T-helper 1 cell treated with Interleukin-12 subunit alpha and Interleukin-12 subunit beta and Interleukin-4 antibody, amounts not matched to agents 30 μg/mL and 1 μg/mL, for 36 hours (primary cell): ENCODE measurements around the gene UBE2J2.

Experiments used
- H3K27ac Mint-ChIP-seq: one replicate; pipeline ENCODE4 v1.8.0; 2021; ENCODE audit warnings: mild to moderate bottlenecking, mixed read lengths
- H3K27me3 Mint-ChIP-seq: one replicate; pipeline ENCODE4 v1.8.0; 2021; ENCODE audit warnings: low read depth, mixed read lengths
- H3K36me3 Mint-ChIP-seq: one replicate; pipeline ENCODE4 v1.8.0; 2021; ENCODE audit warnings: low read depth, mixed read lengths
- H3K4me1 Mint-ChIP-seq: one replicate; pipeline ENCODE4 v1.8.0; 2021; ENCODE audit warnings: low read depth, mixed read lengths
- H3K4me3 Mint-ChIP-seq: one replicate; pipeline ENCODE4 v1.8.0; 2021; ENCODE audit warnings: mild to moderate bottlenecking, moderate library complexity, mixed read lengths
- H3K9me3 Mint-ChIP-seq: one replicate; pipeline ENCODE4 v1.8.0; 2021; ENCODE audit warnings: mixed read lengths

UBE2J2 gene

DNA sequence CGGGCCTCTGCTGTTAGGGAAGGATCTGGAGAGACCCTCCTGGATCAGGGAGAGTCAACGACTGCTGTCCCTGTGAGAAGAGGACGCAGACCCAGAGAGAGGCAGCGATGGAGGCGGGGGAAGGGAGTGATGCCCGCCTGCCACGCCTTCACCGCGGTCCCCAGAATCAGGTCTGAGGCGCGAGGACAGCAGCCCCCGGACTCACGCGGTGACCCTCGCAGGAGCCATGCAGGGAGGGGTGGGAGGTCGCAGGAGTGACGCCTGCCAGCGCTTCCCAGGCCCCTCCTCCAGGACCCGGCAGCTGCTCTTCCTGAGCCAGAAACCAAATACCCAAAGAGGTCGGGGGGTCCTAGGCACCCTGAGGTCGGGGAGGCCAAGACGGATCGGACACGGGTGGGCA lies 53.5 kb downstream of the UBE2J2 start:
- H3K4me3 Mint-ChIP-seq = no peak overlapping the region

DNA sequence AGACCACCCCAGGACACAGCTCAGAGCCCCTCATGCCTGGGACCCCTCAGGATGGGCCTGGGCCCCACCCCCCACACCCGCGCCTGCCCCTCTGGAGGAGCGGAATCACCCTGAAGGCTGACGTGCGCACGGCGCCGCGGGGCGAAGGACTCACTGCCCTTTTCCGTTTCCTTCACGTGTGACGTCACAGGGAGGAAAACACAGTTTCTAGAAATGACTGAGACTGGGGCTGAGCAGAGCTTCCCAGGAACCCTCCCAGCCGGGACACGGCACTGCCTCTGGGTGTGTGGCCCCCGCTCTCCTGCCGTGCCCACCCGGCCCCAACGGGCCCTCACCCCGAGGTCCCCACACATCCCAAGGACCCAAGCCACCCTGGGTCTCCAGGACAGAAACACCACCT lies 54.3 kb downstream of the UBE2J2 start:
- no peak overlapping the region for H3K4me3 Mint-ChIP-seq
- H3K9me3 Mint-ChIP-seq = no peaks in the 10 kb centered on the region
- H3K27me3 Mint-ChIP-seq = no peaks in the 10 kb centered on the region
- peaks cover 33% of the 10 kb centered on the region for H3K36me3 Mint-ChIP-seq
- H3K4me1 Mint-ChIP-seq = peaks cover 19% of the 10 kb centered on the region
- peak overlapping the region; percentile 73 for H3K27ac Mint-ChIP-seq

More for the DNA sequence above, 53.5 kb downstream of the UBE2J2 start:
- Mint-ChIP-seq H3K4me1 (peaks cover 11% of the 10 kb centered on the region), H3K9me3 (no peaks in the 10 kb centered on the region), H3K36me3 (peaks cover 34% of the 10 kb centered on the region), H3K27me3 (no peaks in the 10 kb centered on the region), H3K27ac (no peak overlapping the region)

DNA sequence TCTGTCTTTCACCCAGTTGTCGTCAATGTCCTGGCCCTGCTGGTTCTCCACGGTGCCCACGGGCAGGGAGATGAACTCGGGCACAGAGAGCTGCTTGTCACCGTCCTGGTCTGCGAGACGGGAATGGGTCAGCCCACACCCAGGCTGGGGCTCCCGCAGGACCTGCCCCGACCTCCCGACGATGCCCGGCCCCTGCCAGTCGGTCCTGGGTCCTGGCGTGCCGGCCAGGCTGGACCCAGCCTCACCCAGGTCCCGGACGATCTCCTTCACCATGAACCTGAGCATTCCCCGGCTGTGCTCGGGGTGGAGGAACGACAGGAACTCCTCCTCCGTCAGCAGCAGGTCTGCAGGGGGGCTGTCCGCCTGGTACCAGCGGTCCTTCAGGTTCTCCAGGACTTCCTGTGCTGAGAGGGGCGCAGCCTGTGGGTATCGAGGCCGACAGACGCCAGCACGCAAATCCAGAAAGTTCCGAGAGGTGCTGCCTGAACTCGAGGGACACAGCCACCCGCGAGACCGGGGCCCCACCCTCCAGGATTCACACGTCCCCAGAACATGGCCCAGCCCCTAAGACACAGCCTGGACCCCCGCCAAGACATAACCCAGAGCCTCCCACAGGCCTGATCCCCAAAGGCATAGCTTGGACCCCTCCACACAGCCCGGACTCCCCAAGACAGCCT lies 55.0 kb downstream of the UBE2J2 start:
- H3K27ac Mint-ChIP-seq = no peak overlapping the region
- peaks cover 35% of the 10 kb centered on the region for H3K36me3 Mint-ChIP-seq
- no peaks in the 10 kb centered on the region for H3K27me3 Mint-ChIP-seq
- peaks cover 21% of the 10 kb centered on the region for H3K4me1 Mint-ChIP-seq
- no peaks in the 10 kb centered on the region for H3K9me3 Mint-ChIP-seq
- H3K4me3 Mint-ChIP-seq = no peak overlapping the region

DNA sequence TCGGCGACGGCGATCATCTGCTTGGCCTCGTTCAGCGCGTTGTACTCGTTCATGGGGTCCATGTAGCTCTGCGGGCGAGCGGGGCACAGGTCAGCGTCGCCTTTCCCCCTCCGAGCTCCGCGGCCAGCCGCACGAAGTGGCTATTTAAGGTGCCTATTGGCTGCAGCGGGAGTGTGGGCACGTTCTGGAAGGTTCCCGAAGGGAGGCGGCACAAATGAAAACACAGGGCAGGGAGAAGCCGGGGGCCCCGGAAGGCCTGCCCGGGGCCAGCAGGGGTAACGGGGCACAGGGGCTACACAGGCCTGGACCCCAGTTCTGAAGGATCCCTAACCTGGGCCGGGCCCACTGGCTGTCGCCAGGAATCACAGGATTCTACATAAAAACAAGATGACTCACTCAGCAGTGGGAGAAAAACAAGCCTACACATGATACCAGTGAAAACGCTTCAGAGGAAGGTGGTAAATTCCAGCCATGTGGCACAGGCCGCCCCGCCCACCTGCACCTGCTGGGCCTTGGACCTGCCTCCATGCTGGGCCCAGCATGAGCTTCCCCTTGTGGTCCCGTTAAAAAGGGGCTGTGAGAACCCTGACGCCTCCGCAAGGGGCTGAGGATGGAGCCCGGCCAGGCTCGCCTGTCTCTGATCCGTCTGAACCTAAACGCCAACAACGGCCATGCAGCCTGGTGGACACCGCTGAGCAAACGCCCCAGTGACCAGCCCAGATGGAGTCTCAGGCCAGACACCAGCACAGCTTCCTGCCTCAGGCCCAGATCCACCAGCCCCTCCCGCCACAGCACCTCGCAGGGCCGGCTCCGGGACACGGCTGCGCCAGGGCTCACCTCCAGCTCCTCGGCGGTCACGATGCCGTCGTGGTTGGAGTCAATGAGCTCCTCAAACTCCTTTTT lies 55.8 kb downstream of the UBE2J2 start:
- no peaks in the 10 kb centered on the region for H3K27me3 Mint-ChIP-seq
- peaks cover 21% of the 10 kb centered on the region for H3K4me1 Mint-ChIP-seq
- no peak overlapping the region for H3K4me3 Mint-ChIP-seq
- H3K36me3 Mint-ChIP-seq = peaks cover 30% of the 10 kb centered on the region
- H3K9me3 Mint-ChIP-seq = no peaks in the 10 kb centered on the region
- H3K27ac Mint-ChIP-seq = peak overlapping the region; percentile 20

DNA sequence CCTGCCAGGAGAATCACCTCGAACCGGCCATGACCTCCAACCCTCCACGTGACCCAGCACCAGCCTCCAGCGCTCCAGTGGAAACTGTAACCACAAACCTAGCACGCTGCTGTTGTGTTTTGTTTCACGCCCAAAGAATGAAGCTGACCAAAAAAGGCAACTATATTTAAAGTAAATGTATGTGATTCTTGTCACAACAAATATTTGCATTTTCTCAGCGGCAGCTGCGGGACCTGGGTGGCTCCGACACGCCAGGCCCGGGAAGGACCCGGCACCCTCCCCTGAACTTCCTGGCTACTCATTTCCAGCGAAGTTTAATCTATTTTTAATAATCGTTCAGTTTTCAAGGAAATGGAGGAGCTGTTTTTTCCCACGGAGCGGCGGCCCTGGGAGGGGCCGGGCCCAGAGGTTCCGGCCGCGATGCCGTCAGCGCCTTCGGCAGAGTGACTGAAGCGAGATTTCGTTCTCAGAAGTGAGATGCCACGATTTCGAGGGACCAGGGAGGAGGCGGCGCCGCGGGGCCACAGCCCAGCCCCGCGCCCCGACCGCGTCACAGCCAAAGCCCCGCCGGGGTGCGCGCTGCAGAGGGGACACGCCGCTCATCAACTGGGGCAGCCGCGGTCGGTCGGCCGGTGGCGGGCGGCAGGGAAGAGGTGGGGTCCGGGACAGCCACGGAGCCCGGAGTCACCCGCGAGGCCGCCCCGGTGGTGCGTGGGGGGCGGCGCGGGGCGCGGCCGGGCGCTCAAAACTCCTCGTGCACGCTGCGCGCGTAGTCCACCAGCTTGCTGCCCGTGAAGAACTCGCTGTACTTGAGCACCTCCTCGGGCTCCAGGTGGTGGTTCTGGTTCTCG lies 56.7 kb downstream of the UBE2J2 start:
- peak overlapping the region; percentile 77 for H3K4me3 Mint-ChIP-seq
- H3K4me1 Mint-ChIP-seq = peaks cover 21% of the 10 kb centered on the region
- peaks cover 27% of the 10 kb centered on the region for H3K36me3 Mint-ChIP-seq
- H3K27ac Mint-ChIP-seq = peak overlapping the region; percentile 93
- H3K27me3 Mint-ChIP-seq = no peaks in the 10 kb centered on the region
- H3K9me3 Mint-ChIP-seq = no peaks in the 10 kb centered on the region

DNA sequence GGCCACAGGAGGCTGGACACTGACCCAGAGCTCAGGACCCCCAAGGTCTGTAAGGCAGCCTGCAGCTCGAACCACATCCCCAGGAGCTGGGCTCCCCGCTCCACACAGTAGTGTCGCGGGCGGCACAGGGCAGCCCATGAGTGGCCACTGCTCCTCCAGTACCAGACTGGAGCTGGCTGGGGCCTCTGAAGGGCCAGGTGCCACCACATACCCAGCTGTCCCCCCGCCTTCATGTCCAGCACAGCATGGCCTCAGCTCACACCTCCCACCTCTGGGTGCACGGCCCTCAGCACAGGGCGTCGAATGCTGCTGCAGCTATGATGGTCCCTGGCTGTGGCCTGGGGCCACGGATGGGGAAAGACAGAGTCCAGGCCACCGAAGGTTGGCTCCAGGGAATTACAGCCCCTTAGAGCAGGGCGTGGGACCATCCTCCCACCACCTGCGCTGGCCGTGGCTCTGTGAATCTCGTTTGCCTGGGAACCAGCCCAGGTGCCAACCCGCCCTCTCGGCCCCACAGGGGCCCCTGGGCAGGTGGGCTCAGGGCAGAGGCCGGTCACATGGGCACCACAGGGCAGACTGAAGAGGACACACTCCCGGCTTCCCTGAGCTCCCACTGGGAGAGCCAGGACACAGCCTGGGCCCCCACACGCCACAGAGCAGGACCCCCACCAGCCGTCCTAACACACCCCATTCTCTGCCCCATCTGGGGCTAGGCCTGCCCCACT lies 57.6 kb downstream of the UBE2J2 start:
- H3K4me1 Mint-ChIP-seq = peaks cover 23% of the 10 kb centered on the region
- H3K9me3 Mint-ChIP-seq = no peaks in the 10 kb centered on the region
- peaks cover 30% of the 10 kb centered on the region for H3K36me3 Mint-ChIP-seq
- H3K27me3 Mint-ChIP-seq = no peaks in the 10 kb centered on the region
- H3K4me3 Mint-ChIP-seq = peak overlapping the region; percentile 77
- peak overlapping the region; percentile 93 for H3K27ac Mint-ChIP-seq

DNA sequence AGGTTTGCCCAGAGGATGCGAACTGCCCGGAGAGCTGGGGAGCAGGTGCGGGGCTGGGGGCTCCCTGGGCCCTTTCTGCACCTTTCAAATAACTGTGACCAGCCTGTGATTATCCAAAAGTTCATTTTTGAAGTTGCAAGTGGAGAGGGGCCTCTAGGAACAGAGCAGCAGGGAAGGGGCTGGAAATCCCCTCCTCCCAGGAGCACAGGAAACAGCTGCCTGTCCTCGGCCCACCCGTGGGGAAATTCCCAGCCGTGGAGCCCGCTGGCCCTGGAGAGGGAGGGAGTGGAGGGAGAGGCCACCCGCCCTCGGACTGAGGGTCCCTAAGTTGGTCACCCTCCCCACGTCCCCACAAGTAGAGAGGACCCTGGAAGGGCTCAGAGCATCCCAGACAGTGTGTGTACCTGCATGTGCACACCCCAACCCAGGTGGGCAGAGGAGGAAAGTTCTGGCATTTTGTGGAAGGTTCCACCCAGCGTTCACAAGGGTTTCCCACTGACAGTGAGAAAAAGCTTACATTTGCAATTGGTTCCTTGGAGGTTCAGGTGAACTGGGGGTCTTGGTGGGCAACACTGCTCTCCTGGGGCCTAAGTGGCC lies 58.5 kb downstream of the UBE2J2 start:
- Mint-ChIP-seq H3K9me3 (no peaks in the 10 kb centered on the region), H3K27ac (peak overlapping the region; percentile 83), H3K36me3 (peaks cover 29% of the 10 kb centered on the region), H3K4me1 (peaks cover 23% of the 10 kb centered on the region), H3K4me3 (peak overlapping the region; percentile 77), H3K27me3 (no peaks in the 10 kb centered on the region)

DNA sequence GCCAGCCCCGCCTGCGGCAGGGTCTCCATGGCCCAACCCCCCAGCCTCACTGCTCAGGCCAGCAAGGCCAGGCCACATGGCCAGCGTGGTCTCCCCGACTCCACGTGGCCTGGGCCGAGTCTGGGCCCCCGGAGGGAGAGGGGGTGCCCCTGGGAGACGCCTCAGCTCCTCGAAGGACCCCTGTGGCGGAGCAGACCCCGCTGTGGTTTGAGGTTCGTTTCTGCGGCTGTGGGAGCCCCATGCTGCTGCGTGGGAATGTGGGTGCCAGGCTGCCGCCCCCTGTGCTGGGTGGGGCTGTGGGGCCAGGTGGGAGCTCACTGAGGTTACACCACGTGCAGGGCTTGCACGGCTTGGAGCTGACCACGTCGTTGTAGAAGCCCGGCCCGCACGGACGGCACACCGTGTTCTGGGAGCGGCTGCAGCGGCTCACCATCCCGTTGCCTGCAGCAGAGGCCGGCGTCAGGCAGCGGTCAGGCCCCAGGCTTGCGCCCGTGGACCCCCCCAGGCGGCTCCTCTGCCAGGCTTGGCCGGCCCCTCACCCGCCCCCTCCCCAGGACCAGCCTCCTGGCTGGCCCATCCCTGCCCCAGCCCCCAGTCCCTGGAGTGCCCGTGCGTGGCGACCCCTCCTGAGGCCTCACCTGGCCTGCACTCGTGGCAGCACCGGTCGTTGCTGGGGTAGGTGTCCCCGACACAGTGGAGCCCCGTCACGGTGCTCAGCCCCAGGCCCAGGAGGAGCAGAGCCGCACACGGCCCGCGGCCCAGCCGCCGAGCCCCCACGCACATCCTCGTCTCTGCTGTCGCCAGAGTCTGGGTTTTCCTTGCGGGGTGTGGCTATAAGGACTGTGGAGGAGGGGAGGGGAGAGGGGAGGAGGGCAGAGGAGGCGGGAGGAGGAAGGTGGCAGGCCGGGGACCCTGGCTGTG lies 60.0 kb downstream of the UBE2J2 start, which contains the start of gene TNFRSF4:
TSS of gene TNFRSF4 (minus strand) at position 809 of the 921 bp plus-strand sequence. CDS start at position 783, 26 bp downstream.
- Mint-ChIP-seq H3K4me1 (peaks cover 25% of the 10 kb centered on the region), H3K36me3 (peaks cover 34% of the 10 kb centered on the region), H3K27me3 (no peaks in the 10 kb centered on the region), H3K27ac (peak within 1 kb of the TSS; percentile 83), H3K9me3 (no peaks in the 10 kb centered on the region), H3K4me3 (peak within 1 kb of the TSS; percentile 77)

DNA sequence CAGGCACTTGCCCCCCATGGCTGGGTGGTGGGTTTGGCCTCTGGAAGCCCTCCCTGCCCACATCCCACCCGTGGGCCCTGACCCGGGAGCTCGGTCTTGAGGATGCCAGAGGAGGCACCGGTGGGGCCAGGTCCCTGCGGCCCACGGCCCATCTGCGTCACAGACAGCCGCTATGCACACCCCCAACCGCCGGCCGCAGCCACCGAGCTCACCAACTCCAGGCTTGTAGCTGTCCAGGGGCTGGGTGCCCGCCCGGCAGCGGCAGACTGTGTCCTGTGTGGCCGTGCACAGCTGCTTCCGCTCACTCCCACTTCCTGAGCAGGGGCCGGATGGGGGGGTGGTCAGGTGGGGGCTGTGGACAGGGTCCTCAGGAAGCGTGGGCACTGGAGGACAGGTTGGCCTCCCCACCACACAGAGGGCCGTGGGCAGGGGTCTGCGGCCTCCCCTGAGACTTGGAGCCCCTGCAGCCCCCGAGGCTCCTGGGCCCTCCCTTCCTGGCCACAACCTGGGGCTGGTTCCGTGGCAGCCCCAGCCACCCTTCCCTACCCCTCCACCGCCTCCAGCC lies 60.8 kb downstream of the UBE2J2 start:
- Mint-ChIP-seq H3K36me3 (peaks cover 28% of the 10 kb centered on the region), H3K4me3 (peak overlapping the region; percentile 76), H3K9me3 (no peaks in the 10 kb centered on the region), H3K27ac (peak overlapping the region; percentile 41), H3K27me3 (no peaks in the 10 kb centered on the region), H3K4me1 (peaks cover 32% of the 10 kb centered on the region)

DNA sequence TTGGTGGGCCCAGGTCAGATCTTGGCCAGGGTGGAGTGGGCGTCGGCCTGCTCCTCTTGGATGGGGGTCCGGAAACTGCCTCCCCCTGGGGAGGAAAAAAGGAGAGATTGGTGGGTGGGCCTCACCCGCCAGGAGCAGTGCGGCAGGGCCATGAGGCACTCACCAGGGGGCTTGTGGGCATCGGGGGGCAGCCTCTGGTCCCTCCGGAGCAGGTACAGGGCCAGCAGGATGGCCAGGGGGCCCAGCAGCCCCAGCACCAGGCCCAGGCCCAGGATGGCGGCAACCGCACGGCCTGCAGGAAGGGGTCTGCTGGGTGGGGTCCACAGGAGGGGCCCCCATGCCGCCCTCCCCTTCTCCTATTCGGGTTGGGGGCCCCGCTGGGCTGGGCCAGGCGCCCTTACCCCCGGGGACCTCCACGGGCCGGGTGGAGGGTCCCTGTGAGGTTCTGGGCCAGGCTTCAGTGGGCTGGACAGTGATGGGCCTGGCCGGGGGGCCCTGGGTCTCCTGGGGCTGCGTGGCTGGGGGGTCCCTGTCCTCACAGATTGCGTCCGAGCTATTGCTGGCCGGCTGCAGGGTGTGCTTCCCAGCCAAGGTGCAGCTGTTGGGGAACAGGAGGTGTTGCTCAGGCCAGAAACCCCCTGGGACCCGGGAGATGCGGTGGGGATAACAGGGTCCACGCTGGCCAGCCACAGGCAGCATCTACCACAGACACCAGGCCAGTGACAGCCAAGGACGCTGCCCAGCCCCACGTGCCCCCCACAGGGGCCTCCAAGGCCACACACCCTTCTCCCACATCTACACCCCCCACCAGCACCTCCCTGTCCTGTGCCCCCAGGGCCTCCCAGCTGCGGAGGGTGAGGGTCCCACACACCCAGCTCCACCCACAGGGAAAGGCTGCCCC lies 61.9 kb downstream of the UBE2J2 start:
- Mint-ChIP-seq H3K4me3 (peak overlapping the region; percentile 71), H3K36me3 (peaks cover 27% of the 10 kb centered on the region), H3K9me3 (no peaks in the 10 kb centered on the region), H3K27ac (peak overlapping the region; percentile 76), H3K4me1 (peaks cover 32% of the 10 kb centered on the region), H3K27me3 (no peaks in the 10 kb centered on the region)

DNA sequence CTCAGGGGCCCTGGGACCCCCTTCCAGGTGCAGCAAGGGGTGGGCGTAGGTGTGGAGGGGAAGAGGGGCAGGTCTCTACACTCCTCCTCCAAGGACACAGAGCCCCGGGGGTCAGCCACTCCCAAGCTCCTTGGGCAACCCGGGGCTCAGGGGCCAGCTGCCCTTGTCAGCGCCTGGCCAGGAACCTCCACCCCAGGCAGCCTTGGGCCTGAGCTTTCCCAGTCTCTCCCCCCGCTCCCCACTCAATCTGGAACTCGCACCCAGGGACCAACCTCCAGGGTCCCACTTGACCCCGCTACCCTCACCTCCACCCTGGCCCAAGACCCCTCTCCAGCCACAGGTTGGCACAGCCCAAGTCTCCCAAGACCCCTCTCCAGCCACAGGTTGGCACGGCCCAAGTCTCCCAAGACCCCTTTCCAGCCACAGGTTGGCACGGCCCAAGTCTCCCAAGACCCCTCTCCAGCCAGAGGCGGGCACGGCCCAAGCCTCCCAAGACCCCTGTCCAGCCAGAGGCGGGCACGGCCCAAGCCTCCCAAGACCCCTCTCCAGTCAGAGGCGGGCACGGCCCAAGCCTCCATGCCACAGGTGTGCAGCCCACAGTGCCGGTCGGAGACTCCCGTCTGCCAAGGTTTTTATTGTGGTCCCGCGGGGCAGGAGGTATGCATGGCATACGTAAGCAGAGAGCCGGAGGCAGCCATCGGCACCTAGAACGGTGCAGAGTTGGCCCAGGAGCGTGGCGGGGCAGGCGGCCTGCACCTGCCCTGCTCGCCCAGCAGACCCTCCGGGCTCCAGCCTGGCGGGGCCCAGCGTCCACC lies 62.7 kb downstream of the UBE2J2 start:
- no peak overlapping the region for H3K27ac Mint-ChIP-seq
- H3K4me3 Mint-ChIP-seq = peak overlapping the region; percentile 59
- H3K9me3 Mint-ChIP-seq = no peaks in the 10 kb centered on the region
- H3K27me3 Mint-ChIP-seq = no peaks in the 10 kb centered on the region
- H3K4me1 Mint-ChIP-seq = peaks cover 29% of the 10 kb centered on the region
- H3K36me3 Mint-ChIP-seq = peaks cover 23% of the 10 kb centered on the region
